Coronary artery (tissue), 2 donors: Measurements from ENCODE around the gene ARFRP1.

ENCODE experiments used
- DNase-seq: peaks from one replicate; pipeline ENCODE4 v3.0.0-alpha.2; 2017; ENCODE audit warnings: low spot score
- H3K27ac ChIP-seq, 2 donors: fragments of 200-600 bp; sonication (generic); one replicate each; pipeline ENCODE4 v1.5.1; 2016 to 2019
- H3K4me3 ChIP-seq: fragments of 200-600 bp; sonication (generic); 2 replicates; pipeline ENCODE4 v1.5.1; 2016; ENCODE audit warnings: mild to moderate bottlenecking, moderate library complexity
- CTCF ChIP-seq: fragments of 200-600 bp; sonication (generic); IDR thresholded peaks from one replicate; pipeline ENCODE4 v1.5.1; 2019; ENCODE audit warnings: antibody characterized with exemption

ARFRP1 gene

GRCh38 chr20:63718996-63719395 is 11.2 kb upstream of the ARFRP1 start:
- no peak for TF ChIP-seq CTCF
- DNase-seq: no peak
- H3K4me3 ChIP-seq: no peak overlapping the region
- H3K27ac ChIP-seq: no peak overlapping the region

- no peak for DNase-seq
- TF ChIP-seq CTCF: no peak
- H3K27ac ChIP-seq: no peak overlapping the region
- H3K4me3 ChIP-seq: no peak overlapping the region
Measured at GRCh38 chr20:63714858-63715257, 7.1 kb upstream of the ARFRP1 start.

- H3K27ac ChIP-seq: no peak overlapping the region
- H3K4me3 ChIP-seq: no peak overlapping the region
- DNase-seq: no peak
- no peak for TF ChIP-seq CTCF
Measured at GRCh38 chr20:63712191-63712590, 4.4 kb upstream of the ARFRP1 start.

GRCh38 chr20:63711085-63711645 is 3.4 kb upstream of the ARFRP1 start:
- TF ChIP-seq CTCF: no peak
- no peak overlapping the region for H3K27ac ChIP-seq
- no peak overlapping the region for H3K4me3 ChIP-seq
- no peak for DNase-seq

- no peak for TF ChIP-seq CTCF
- Histone ChIP-seq H3K4me3 (peak overlapping the region; percentile 90), H3K27ac (peak overlapping the region in 1 of 2 donors; percentile 94)
- no peak for DNase-seq
Measured at GRCh38 chr20:63709149-63709527, 1.4 kb upstream of the ARFRP1 start.

GRCh38 chr20:63708301-63709148 is 749 bp upstream of the ARFRP1 start:
- Histone ChIP-seq H3K27ac (peak overlapping the region; percentile 77 to 94), H3K4me3 (peak overlapping the region; percentile 90)
- peak; percentile 74 for DNase-seq
- no peak for TF ChIP-seq CTCF
